Activated CD8-positive, alpha-beta memory T cell treated with anti-CD3 and anti-CD28 coated beads for 4 hours (primary cell): ENCODE results near the gene MTHFD2L.
A peak's percentile ranks its signal among the peaks of the same experiment; 100 is the strongest.

Experiments
- DNase-seq, 2 donors: peaks; one replicate each; pipeline ENCODE4 v3.0.0-alpha.2; 2020; ENCODE audit warnings: low read depth in 2 of 2

MTHFD2L gene

GRCh38 chr4:74305000-74305399 is 147.1 kb downstream of the MTHFD2L start:
- no peak for DNase-seq

GRCh38 chr4:74307170-74307569 is 149.3 kb downstream of the MTHFD2L start:
- no peak for DNase-seq

GRCh38 chr4:74308215-74308614 is 150.3 kb downstream of the MTHFD2L start, which contains the start of gene EPGN:
TSS of gene EPGN (plus strand) at chr4:74308470. CDS start at chr4:74308534, 64 bp downstream.
- no peak for DNase-seq

GRCh38 chr4:74309223-74309622 is 151.3 kb downstream of the MTHFD2L start:
- DNase-seq, result no peak

GRCh38 chr4:74311696-74312313 is 153.9 kb downstream of the MTHFD2L start:
- DNase-seq, result no peak

GRCh38 chr4:74314329-74314728 is 156.4 kb downstream of the MTHFD2L start:
- DNase-seq, result no peak

GRCh38 chr4:74314944-74315343 is 157.0 kb downstream of the MTHFD2L start:
- DNase-seq, result no peak

- DNase-seq, result no peak
Measured at GRCh38 chr4:74315376-74315775, 157.5 kb downstream of the MTHFD2L start.

- DNase-seq, result no peak
Measured at GRCh38 chr4:74316397-74316796, 158.5 kb downstream of the MTHFD2L start.

- no peak for DNase-seq
Measured at GRCh38 chr4:74317616-74318246, 159.8 kb downstream of the MTHFD2L start.

- no peak for DNase-seq
Measured at GRCh38 chr4:74318276-74318675, 160.4 kb downstream of the MTHFD2L start.

GRCh38 chr4:74319470-74319869 is 161.6 kb downstream of the MTHFD2L start:
- no peak for DNase-seq

GRCh38 chr4:74320559-74321118 is 162.7 kb downstream of the MTHFD2L start:
- peak in 1 of 2 donors; percentile 1 for DNase-seq

- no peak for DNase-seq
Measured at GRCh38 chr4:74322301-74322700, 164.4 kb downstream of the MTHFD2L start.

GRCh38 chr4:74323663-74324062 is 165.7 kb downstream of the MTHFD2L start:
- no peak for DNase-seq

GRCh38 chr4:74324262-74324661 is 166.3 kb downstream of the MTHFD2L start:
- DNase-seq, result no peak

GRCh38 chr4:74325886-74326285 is 168.0 kb downstream of the MTHFD2L start:
- DNase-seq, result no peak

GRCh38 chr4:74327762-74328161 is 169.8 kb downstream of the MTHFD2L start:
- DNase-seq, result no peak

- no peak for DNase-seq
Measured at GRCh38 chr4:74328501-74328900, 170.6 kb downstream of the MTHFD2L start.

GRCh38 chr4:74329307-74329706 is 171.4 kb downstream of the MTHFD2L start:
- no peak for DNase-seq

- DNase-seq, result no peak
Measured at GRCh38 chr4:74330295-74330750, 172.4 kb downstream of the MTHFD2L start.

- no peak for DNase-seq
Measured at GRCh38 chr4:74331252-74331651, 173.3 kb downstream of the MTHFD2L start.

- no peak for DNase-seq
Measured at GRCh38 chr4:74331944-74332343, 174.0 kb downstream of the MTHFD2L start.
